ENCODE data around the gene TWF1.
"Not testable (repeated sequence)": the region's sequence is repeated elsewhere in the genome, so short reads cannot be mapped to it uniquely, and the experiment has no call there.

TWF1 gene

DNA sequence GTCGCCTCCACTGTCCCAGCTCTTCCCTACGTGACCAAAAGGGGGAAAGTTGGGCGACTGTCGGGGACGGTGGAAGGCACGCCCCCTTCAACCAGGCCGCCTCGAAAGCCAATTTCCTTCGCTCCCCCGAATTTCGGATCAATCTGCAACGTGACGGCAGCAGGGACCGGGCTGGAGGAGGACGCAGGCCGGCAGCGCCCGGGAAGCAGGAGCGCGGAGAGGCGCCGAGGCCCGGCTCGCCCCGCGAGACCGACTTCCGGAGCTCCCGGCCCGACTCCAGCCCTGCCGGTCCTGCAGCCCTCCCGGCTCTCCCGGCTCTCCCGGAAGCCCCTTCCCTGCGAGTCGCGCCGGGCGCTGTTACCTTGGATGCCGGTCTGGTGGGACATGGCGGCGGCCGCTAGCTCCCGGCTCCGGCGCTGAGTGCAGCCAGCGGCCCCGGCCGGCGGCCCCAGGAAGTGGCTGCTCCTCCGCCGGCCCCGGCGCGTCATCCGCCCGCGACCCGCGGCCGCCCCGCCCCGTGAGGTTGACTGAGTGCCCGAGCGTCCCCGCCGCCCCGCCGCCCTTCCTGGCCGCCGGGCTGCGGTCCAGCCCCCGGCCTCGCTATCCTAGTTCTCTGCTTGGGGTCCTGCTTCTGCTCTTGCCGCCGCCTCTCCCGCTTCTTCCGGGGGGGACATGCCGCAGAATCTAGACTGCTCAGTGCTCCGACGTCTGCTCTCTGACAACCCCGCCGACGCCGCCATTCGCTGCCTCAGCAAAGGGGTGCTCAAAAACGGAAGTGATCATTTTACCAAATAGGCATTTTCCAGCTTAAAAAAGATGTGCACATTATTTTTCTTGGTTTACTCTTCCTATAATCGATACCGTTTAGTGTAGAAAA is at the start of gene TWF1:
Gene TWF1 (minus strand): TSS at position 458 of the 877 bp plus-strand sequence. CDS start 72 bp downstream, at position 386.
- peaks cover 23% of the 10 kb centered on the region for H3K36me3 Mint-ChIP-seq (ENCODE audit: low read depth)
- H3K27me3 Mint-ChIP-seq = peaks cover 5% of the 10 kb centered on the region
- no peaks in the 10 kb centered on the region for H3K9me3 Mint-ChIP-seq
- H3K4me1 Mint-ChIP-seq (ENCODE audit: low read depth) = peaks cover 22% of the 10 kb centered on the region
- intact Hi-C loops (cut with micrococcal nuclease) = loop anchor here (1.0 to 2.0 kb wide), 3 partner anchors 30 to 77 kb away; partner anchors contain the start of gene TMEM117
- H3K27ac Mint-ChIP-seq = peak within 1 kb of the TSS; percentile 99
- peak within 1 kb of the TSS; percentile 100 for H3K4me3 Mint-ChIP-seq

DNA sequence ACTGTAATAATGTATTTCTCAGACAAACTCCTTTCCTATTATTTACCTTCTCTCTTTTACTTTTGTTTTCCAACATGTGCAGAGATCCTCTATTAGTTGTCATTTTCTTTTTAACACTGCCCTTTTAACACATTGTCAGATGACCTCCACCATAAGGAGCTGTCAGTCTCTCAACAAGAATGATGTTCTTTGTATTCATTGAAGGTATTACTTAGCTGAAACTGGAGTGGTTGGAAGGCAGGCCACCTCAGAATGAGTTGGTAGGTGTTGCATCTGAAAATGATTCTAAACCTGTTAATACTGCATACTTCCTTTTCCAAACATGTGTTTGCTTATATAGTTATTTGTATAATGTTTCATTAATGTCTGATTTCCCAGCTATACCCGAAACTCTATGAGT is 46.6 kb upstream of the TWF1 start:
- Mint-ChIP-seq H3K36me3 (ENCODE audit: low read depth) (peaks cover 2% of the 10 kb centered on the region), H3K4me1 (ENCODE audit: low read depth) (peaks cover 8% of the 10 kb centered on the region)
- intact Hi-C loops (cut with micrococcal nuclease) = no loop called here

DNA sequence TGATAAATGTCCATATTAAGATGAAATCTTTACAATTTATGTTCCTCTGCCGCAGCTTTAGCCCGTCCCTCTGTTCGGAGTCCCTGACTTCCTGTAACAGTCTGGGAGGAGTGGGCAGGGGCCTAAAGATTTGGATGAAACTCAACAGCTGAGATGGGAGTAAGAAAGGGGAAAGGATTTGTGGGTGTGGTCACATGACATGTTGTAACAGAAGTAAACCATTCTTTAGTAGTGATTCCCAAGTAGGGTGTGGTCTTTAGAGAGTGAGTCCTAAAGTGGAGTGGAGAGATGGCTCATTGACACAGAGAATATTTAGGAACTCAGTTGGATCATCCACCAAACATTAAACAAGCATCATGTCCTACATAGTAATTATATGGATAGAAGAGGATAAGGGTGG is 42.7 kb upstream of the TWF1 start:
- peaks cover 29% of the 10 kb centered on the region for H3K9me3 Mint-ChIP-seq

More for the DNA sequence above, 46.6 kb upstream of the TWF1 start:
- peaks cover 14% of the 10 kb centered on the region for H3K9me3 Mint-ChIP-seq
- H3K4me3 Mint-ChIP-seq = no peak overlapping the region
- H3K27ac Mint-ChIP-seq = no peak overlapping the region
- no peaks in the 10 kb centered on the region for H3K27me3 Mint-ChIP-seq

DNA sequence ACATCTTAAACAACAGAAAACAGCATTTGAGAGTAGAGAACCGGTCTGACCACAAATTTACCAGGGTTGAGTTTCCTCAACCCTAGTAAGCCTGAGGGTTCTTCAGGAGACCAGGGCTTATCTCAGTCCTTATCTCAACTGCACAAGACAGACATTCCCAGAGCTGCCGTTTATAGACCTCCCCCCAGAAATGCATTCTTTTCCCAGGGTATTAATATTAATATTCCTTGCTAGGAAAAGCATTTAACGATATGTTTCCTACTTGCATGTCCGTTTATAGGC is 42.0 kb upstream of the TWF1 start:
- peaks cover 7% of the 10 kb centered on the region for H3K36me3 Mint-ChIP-seq (ENCODE audit: low read depth)
- intact Hi-C loops (cut with micrococcal nuclease) = no loop called here
- H3K4me3 Mint-ChIP-seq = no peak overlapping the region
- no peak overlapping the region for H3K27ac Mint-ChIP-seq
- H3K4me1 Mint-ChIP-seq (ENCODE audit: low read depth) = peaks cover 13% of the 10 kb centered on the region
- peaks cover 29% of the 10 kb centered on the region for H3K9me3 Mint-ChIP-seq
- no peaks in the 10 kb centered on the region for H3K27me3 Mint-ChIP-seq

More for the DNA sequence above, 42.7 kb upstream of the TWF1 start:
- Mint-ChIP-seq H3K36me3 (ENCODE audit: low read depth) (peaks cover 7% of the 10 kb centered on the region), H3K27ac (no peak overlapping the region), H3K4me3 (no peak overlapping the region), H3K27me3 (no peaks in the 10 kb centered on the region), H3K4me1 (ENCODE audit: low read depth) (peaks cover 13% of the 10 kb centered on the region)
- intact Hi-C loops (cut with micrococcal nuclease) = no loop called here

DNA sequence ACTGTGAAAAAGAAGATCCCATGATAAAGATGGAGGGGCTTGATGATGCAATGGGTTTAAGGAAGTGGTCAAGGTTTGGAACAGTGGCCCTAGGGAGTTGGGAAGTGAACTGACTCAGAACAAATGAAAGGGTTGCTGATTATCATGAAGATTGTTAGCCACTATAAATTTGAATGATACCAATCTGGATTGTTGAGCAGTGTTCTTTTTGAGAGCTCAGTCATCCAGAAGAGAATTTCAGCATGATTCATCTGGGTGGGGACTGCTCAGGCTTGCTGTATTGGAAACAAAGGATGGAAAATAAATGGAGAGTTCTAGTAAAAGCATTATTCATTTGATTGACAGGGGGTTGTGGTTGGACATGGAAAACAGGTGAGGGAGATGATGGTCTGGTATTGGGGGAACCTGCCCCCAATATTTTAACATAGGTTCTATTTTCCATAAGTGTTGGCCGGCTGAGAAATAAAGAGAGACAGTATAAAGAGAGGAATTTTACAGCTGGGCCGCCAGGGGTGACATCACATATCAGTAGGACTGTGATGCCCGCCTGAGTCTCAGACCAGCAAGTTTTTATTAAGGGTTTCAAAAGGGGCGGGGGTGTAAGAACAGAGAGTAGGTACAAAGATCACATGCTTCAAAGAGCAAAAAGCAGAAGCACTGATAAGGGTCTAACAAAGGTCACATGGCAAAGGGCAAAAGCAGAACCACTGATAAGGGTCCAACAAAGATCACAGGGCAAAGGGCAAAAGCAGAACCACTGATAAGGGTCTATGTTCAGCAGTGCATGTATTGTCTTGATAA is 41.5 kb upstream of the TWF1 start:
- H3K27ac Mint-ChIP-seq; H3K27me3 Mint-ChIP-seq; intact Hi-C loops (cut with micrococcal nuclease); H3K36me3 Mint-ChIP-seq (ENCODE audit: low read depth); H3K4me3 Mint-ChIP-seq: not testable (repeated sequence)
- H3K9me3 Mint-ChIP-seq = peaks cover 29% of the 10 kb centered on the region
- H3K4me1 Mint-ChIP-seq (ENCODE audit: low read depth) = peaks cover 13% of the 10 kb centered on the region

DNA sequence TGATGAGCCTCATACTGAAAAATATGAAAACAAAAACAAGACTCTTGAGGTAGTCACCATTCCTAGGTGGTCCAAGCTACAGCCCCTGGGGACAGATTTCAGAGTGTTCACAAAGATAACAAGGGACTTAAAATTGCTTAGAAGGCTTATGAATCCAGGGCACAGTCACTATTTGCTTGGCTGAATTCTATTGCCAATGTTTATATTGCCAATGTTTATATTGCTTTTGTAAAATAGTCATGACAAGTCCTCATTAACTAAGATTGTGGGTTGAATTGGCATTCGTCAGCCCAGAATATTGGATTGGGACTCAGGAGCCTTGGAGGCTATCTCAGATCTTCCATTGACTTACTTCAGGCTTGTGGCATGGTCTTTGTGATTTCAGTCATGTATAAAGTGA is 36.1 kb upstream of the TWF1 start:
- Mint-ChIP-seq H3K9me3 (peaks cover 10% of the 10 kb centered on the region), H3K27me3 (peaks cover 17% of the 10 kb centered on the region), H3K4me1 (ENCODE audit: low read depth) (peaks cover 2% of the 10 kb centered on the region), H3K27ac (no peak overlapping the region), H3K36me3 (ENCODE audit: low read depth) (peaks cover under 1% of the 10 kb centered on the region), H3K4me3 (no peak overlapping the region)
- intact Hi-C loops (cut with micrococcal nuclease) = no loop called here

DNA sequence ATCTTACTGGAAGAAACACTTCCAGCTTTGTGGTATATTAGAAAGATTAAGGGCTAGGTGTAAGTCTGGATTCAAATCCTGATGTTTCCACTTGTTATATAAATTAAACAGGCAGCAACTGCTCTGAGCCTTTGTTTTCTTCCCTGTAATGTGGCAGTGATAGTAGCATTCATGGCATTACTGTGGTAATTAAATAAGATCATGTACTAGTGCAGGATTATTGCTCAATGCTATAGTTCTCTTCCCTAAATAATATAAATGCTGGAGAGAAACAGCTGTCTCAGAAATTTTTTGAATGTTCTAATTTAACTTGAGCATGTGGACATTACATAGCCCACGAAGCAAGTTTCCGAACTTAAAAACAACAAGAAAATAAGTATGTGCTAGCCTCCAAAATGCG is 35.1 kb upstream of the TWF1 start:
- Mint-ChIP-seq H3K27ac (no peak overlapping the region), H3K9me3 (peaks cover under 1% of the 10 kb centered on the region), H3K36me3 (ENCODE audit: low read depth) (no peaks in the 10 kb centered on the region), H3K4me1 (ENCODE audit: low read depth) (peaks cover 12% of the 10 kb centered on the region), H3K27me3 (peaks cover 21% of the 10 kb centered on the region), H3K4me3 (no peak overlapping the region)
- intact Hi-C loops (cut with micrococcal nuclease) = no loop called here

DNA sequence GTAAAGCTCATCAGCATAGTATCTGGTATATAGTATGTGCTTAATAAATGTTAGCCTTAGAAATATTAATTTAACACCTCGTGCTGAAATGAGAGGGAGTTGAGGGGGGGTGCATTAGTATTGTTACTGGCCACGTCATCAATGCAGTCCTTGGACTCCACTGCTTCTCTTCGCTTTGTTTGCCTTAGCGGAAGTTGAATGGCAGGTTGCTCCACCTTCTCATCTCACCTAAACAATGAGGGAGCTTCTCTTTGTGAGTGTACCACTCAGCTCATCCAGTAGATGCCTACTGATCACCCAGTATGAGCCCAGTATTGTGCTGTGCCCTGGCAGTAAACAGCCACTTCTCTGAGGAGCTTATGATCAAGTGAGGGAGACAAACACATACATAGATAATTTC is 34.2 kb upstream of the TWF1 start:
- Mint-ChIP-seq H3K4me1 (ENCODE audit: low read depth) (peaks cover 12% of the 10 kb centered on the region), H3K4me3 (no peak overlapping the region), H3K27ac (no peak overlapping the region), H3K27me3 (peaks cover 23% of the 10 kb centered on the region), H3K9me3 (no peaks in the 10 kb centered on the region), H3K36me3 (ENCODE audit: low read depth) (no peaks in the 10 kb centered on the region)
- intact Hi-C loops (cut with micrococcal nuclease) = no loop called here

DNA sequence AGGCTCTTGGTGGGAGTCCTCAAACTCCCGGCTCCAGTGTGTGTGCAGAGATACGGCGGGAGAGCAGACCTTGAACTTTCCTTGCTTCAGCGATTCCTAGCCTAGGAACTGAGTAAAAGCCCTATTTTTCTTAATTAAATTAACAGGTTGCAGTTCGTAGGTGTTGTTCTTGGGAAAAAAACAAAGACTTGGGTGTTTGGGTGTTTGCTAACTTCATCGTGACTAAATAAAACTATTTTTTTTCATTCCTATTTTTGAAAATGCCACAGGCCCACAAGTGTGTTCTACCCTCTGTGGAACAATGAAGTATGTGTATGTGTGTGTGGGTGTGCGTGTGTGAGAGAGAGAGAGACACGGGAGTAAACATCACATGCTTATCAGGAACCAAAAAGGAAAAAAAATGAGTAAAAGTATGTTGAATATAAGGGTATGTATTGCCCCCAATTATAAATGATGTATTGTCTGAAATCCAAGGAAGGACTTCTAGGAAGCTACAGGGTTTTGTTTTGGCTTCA is 30.4 kb upstream of the TWF1 start:
- no peaks in the 10 kb centered on the region for H3K36me3 Mint-ChIP-seq (ENCODE audit: low read depth)
- H3K27ac Mint-ChIP-seq = peak overlapping the region; percentile 82
- no peaks in the 10 kb centered on the region for H3K9me3 Mint-ChIP-seq
- H3K27me3 Mint-ChIP-seq = peaks cover 37% of the 10 kb centered on the region
- peaks cover 19% of the 10 kb centered on the region for H3K4me1 Mint-ChIP-seq (ENCODE audit: low read depth)
- intact Hi-C loops (cut with micrococcal nuclease) = loop anchor here (1.0 to 5.0 kb wide), 2 partner anchors 30 to 1249 kb away; partner anchors contain the start of genes PRICKLE1 and TWF1
- H3K4me3 Mint-ChIP-seq = peak overlapping the region; percentile 78

DNA sequence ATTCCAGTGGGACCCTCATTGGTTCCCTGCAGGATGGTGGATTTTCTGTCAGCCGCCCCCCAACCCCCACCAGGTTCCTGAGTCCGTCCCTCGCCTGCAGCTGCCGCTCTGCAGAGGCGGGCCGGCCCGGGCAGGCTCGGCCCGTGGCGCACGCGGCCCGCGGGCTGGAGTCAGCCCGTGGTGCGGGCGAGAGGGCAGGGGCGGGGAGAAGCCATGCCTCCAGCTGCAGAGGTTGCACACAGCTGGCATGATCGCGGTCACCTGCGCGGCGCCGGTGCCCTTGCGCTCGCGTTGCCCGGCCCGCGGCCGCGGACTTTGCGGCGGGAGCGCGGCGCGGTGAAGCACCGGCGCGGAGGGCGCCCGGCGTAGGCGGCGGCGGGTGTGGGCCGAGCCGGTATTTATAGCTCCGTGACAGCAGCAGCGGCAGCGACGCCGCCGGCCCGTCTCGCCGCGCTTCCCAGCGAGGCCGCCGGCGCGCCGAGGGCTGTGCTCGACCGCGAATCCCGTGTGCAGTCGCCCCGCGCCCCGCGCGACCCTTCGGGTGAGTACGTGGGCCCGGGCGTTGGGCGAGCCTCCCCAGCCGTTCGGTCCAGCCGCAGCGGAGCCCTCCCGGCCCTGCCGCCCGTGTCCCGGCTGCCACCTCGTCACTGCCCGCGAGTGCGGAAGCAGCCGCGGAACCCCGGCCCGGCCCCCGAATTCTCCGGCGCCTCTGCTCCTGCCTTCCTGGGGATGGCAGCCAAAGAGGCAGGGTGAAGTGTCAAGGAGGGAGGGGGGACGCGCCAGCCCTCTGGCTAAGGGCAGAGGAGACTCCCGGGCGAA is 29.7 kb upstream of the TWF1 start, which contains the start of gene TMEM117:
Gene TMEM117 (plus strand): TSS at position 426 of the 819 bp plus-strand sequence.
- Mint-ChIP-seq H3K36me3 (ENCODE audit: low read depth) (no peaks in the 10 kb centered on the region), H3K27me3 (peaks cover 37% of the 10 kb centered on the region), H3K9me3 (no peaks in the 10 kb centered on the region), H3K4me1 (ENCODE audit: low read depth) (peaks cover 19% of the 10 kb centered on the region), H3K27ac (peak within 1 kb of the TSS; percentile 82), H3K4me3 (peak within 1 kb of the TSS; percentile 78)
- intact Hi-C loops (cut with micrococcal nuclease) = loop anchor here (1.0 to 5.0 kb wide), 2 partner anchors 30 to 1249 kb away; partner anchors contain the start of genes PRICKLE1 and TWF1

DNA sequence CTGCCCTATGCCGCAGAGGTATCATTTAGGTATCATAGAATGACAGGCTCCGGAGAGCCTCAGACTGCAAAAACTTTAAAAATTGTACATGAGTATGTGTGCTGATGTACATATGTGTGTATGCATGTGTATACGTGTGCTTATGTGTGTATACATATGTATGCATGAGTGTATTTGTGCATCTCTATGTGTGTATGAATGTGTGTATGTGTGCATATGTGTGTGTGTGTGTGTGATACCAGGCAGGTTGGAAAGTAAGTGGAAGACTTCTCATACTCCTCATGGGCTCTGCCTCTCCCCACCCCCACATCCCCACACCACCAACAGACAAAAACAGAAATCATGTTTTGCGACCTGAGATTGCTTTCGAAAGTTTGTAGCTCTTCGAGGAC is 29.1 kb upstream of the TWF1 start:
- peak overlapping the region; percentile 78 for H3K4me3 Mint-ChIP-seq
- no peaks in the 10 kb centered on the region for H3K36me3 Mint-ChIP-seq (ENCODE audit: low read depth)
- peaks cover 19% of the 10 kb centered on the region for H3K4me1 Mint-ChIP-seq (ENCODE audit: low read depth)
- peaks cover 41% of the 10 kb centered on the region for H3K27me3 Mint-ChIP-seq
- peak overlapping the region; percentile 82 for H3K27ac Mint-ChIP-seq
- intact Hi-C loops (cut with micrococcal nuclease) = loop anchor here (5.0 kb wide), 1 partner anchor 1248 kb away; the partner anchor contains the start of gene PRICKLE1
- H3K9me3 Mint-ChIP-seq = no peaks in the 10 kb centered on the region

DNA sequence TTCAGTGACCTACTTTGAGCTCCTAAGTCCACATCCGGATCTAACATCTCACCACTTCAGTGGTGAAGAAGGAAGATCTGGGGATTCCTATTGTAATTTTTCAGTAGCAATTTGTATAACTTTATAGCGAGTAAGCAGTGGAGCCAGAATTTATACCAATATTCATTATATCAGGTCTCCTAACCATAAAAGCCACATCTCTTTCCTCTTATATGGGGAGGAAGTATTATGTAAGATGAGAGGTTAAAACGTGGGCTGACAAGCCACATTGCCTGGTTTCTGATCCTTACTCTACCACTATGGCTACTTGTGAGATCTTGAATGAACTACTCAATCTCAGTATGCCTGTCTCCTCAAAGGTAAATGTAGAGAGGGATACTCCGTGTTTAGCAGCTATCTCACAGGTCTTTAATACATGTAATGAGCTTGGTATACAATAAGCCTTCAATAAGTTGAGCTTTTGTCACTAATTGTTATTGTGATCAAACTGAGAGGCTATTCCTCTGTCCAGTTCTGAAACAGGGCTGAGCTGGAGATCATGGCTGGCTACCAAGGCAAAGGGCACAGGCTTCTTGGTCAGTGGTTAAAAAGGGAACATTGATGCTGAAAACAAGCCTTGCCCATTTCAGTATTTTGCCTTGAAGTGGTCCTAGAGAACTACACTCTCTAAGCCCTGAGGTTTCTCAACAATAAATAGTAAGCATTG is 26.5 kb upstream of the TWF1 start:
- intact Hi-C loops (cut with micrococcal nuclease) = no loop called here
- H3K4me1 Mint-ChIP-seq (ENCODE audit: low read depth) = peaks cover 19% of the 10 kb centered on the region

DNA sequence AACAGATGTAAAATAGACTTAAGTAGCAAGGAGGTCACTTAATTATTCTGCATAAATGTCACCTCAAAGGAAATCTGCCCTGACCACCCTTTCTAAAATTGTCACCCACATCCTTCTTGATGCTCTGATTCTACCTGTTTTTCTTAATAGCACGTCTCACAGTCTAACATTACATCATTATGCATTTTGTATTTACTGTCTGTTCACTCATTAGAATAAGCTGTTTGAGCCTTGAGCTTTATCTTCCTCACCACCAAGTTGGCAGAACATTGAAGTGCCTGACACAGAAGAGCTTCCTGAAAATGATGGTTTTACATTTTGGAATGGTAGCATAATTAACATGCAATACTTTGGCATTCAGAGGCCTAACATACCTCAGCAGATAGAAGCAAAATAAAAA is 21.0 kb upstream of the TWF1 start:
- Mint-ChIP-seq H3K4me1 (ENCODE audit: low read depth) (peaks cover 5% of the 10 kb centered on the region), H3K27me3 (peaks cover 33% of the 10 kb centered on the region), H3K27ac (no peak overlapping the region), H3K4me3 (no peak overlapping the region), H3K9me3 (no peaks in the 10 kb centered on the region), H3K36me3 (ENCODE audit: low read depth) (no peaks in the 10 kb centered on the region)
- intact Hi-C loops (cut with micrococcal nuclease) = no loop called here

More for the DNA sequence above, 26.5 kb upstream of the TWF1 start:
- Mint-ChIP-seq H3K27ac (no peak overlapping the region), H3K4me3 (no peak overlapping the region), H3K9me3 (no peaks in the 10 kb centered on the region), H3K27me3 (peaks cover 43% of the 10 kb centered on the region), H3K36me3 (ENCODE audit: low read depth) (no peaks in the 10 kb centered on the region)

Measured in dendritic cell treated with granulocyte-macrophage colony-stimulating factor and Interleukin-4, amounts not matched to agents 40 ng/mL and 50 ng/mL, for 4 days (primary cell).